Activated naive CD4-positive, alpha-beta T cell treated with Interleukin-2 at 50 U/mL for 16 hours (primary cell): ENCODE results near the gene DHX35.

ENCODE experiments used
- DNase-seq: peaks from one replicate; pipeline ENCODE4 v3.0.0-alpha.2; 2020

DHX35 gene

DNA sequence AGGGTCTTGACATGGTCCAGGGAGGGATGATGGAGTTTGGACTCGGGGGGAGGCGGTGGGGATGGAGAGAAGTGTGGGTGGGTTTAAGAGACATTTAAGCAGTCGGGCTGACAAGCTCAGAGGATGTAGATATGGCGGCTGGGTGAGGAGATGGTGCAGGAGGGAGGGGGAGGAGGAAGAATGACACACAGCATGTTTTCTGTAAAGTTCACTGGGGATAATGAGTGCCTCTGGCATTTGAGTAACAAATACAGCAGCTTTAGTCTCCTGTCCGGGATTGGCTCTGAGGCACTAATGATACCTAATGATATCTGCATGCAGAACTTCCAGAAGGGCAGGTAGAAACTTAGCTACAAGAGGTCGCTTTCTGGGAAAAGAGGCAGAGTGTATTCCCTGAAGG, 107.8 kb downstream of the DHX35 start:
- no peak for DNase-seq

DNA sequence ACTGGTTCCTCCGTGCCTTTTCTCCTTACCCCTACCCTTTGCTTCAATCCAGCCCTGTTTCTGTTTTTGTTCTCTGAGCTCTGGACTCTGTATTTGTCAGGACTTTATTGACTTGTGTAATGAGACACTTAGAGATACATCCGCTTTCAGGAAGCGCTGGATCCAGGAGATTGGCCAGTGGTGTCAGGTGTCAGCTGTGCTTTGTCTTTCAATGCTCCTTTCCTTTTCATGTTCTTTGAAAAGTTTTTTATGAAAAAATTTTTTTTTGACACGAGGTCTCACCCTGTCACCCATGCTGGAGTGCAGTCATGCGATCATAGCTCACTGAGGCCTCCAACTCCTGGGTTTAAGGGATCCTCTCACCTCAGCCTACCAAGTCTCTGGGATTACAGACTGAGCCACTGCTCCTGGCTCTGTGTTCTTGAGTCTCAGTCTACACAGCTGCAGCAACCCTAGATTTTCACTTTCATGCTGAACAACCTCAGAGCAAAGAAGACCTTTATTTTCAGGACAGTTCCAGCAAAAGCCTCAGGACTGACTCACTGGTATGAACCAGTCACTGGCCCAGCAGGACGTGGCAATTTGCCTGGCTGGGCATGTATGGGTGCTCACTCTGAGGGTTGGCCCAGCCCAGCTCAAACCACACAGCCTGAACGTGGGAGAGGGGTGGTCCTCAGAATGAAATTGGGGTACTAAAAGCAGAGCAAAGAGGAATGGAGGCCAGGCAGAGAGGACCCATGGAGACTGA, 108.5 kb downstream of the DHX35 start:
- no peak for DNase-seq

DNA sequence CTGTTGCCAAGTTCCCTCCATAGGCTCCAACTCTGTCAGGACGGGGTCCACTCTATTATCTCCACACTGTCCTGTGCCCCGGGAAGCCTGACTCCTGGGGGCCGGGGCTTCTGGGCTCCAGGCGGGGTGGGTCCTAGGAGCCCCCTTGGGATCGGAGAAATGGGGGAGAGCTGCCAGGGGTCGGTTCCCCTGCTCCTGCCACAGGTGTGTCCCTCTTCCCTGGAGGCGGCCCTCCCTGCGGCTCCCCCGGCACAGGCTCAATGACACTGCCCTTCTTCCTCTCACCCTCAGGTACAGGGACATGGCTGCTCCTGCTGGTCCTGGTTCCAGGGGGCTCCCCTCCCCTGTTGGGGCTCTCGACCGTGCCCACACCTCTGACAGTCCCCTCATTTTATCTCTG, 110.0 kb downstream of the DHX35 start:
- no peak for DNase-seq

DNA sequence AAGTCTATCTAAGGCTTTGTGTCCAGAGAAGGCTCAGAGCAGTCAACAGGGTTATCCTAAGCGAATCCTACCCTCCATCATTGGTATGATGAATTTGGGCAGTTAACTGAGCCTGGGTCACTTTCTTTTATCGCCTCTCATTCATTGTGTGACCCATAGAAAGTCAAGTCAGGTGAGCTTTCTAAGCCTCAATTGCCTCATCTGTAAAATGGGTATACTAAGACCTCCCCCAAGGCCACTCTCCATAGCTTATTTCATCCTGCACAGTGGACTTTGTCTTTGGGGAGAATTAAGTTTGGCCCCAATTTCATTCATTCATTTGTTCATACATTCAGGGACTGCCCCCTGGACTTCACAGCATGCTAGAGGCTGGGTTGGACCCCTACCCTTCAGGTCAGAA, 110.5 kb downstream of the DHX35 start:
- DNase-seq: no peak

DNA sequence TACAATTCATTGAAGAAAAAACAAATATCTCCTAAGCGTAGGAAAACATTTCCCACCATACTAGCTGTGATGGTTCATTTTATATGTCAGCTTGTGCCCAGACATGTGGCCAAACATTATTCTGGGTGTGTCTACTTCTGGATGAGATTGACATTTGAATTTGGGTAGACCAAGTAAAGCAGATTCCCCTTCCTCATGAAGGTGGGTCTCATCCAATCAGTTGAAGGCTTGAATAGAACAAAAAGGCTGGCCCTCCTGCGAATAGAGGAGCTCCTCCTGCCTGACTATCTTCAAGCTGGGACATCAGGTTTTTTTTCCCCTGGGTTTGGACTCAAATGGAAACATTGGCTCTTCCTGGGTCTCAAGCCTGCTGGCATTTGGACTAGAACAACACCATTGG, 113.6 kb downstream of the DHX35 start:
- no peak for DNase-seq

DNA sequence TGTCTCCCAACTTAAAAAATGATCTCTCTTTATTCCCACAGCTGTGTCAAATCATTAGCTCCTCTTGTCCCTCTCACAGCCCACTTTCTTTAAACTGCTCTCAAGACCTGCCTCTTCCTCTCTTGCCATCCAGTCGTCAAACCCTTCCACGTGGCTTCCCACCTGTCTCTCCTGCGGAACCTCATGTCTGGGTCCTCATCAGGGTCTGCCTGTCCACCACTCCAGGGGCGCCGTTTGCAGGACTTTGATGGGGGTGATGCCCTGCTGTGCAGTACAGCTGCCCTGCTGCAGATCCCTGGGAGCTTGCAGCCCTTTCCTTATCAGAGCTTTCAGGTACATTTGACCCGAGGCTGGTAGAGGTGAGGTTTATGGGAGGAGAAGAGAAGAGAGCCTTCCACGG, 114.8 kb downstream of the DHX35 start:
- no peak for DNase-seq

DNA sequence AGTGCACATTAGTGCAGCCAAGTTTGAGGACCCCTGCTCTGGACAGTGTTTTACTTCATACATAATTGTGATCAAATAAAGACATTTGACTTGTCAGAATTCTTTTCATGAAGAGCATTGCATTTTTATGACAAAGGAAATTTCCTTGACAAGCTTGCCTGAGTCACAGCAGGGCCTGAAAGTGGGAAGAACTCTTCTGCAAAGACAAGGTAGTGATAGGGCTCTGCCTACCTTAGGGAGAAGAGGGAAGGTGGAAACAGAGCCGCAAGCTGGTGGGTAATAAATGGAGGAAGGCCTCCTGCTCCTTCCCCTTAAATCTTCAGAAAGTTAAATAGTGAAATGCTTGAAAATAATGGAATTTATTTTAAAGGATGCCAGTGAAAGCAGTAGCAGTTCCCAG, 118.2 kb downstream of the DHX35 start:
- no peak for DNase-seq

DNA sequence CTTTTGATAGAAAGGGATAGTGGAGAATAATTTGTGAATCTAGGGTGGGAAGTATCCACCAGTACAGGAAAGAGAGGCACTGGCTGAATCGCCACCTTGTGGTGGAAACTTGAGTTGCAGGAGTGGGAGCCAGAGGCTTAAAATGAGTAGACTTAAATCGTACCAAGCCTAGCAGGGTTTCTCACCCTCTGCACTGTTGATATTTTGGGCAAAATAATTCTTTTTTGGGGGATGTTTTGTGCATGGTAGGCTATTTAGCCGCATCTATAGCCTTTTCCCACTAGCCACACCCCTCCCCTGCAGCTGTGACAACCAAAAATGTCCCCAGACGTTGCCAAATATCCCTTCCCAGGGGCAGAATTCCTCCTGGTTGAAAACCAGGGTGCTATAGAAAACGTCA, 119.1 kb downstream of the DHX35 start:
- DNase-seq: peak; percentile 81

DNA sequence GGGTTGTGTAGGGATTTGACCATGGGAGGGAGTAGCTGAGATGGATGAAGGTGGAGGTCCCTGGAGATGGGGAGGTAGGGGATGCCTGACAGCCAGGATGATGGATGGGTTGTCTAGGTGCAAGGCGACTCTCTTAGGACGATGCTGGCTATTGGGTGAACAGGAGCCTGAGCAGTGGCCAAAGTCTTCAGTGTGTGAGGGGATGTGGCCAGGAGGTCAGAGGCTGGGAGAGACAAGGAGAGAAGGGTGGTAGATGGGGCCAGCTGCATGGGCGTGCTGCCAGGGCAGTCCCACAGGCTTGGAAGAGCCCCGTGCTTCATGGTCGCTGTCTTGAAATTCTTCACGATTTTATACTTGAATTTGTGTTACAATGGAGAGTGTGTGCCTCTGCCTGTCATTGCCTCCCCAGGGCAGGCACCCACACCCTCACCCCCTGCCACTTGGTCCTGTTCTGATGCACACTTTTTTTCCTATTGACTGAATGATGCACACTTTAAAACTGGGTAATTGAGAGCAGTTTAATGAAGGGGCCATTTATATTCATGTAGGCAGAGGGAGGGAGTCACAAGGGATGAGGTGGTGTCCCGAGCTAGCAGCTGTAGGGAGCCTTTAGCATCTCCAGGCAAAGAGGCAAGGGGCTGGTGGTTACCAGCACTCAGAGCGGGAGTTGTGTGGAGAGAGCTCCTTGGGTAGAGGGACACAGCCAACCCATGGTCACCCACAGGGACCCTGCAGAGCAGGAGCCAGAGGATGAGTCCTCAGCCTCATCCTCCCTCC, 120.7 kb downstream of the DHX35 start:
- DNase-seq: no peak

DNA sequence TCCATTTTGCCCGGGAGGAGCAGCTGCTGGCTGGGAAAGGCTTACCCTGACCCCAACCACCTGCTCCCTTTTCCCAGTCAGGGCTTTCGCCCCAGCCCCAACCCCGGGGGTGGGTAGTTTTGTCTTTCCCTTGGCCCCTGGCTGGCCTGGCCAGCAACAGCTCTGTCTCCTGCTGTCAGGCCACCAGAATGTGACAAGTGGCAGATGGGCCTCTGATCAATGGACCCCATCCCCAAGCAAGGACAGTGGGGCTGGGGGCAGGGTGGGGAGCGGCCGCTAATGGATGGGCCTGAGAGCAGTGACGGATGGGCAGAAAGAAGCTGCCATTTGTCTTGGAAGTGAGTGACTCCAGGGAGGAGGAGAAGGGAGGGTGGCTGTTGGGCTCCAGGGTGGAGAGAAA, 121.6 kb downstream of the DHX35 start:
- DNase-seq: no peak

DNA sequence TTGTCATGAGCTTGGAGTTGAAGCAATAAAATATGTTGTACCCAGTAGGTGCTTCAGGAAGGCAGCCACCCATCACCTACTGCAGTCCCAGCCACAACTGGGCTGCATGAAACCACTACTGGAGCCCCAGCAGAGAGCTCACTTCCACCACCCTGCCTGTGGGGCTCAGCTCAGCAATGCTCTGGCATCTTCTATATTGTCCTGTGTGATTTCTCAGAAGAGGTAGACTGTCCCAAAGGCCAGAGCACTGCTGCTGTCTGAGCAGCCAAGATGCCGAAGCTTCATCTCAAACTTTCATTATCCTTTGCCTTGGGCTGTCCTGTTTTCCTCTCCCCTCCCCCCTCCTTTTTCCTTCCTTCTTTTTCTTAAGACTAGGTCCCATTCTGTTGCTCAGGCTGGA, 126.9 kb downstream of the DHX35 start:
- no peak for DNase-seq
